Right kidney (tissue), 1 donor: ENCODE data around the gene CIAO3.
A peak's percentile ranks its signal among the peaks of the same experiment; 100 is the strongest.
"Not testable (repeated sequence)": the region's sequence is repeated elsewhere in the genome, so short reads cannot be mapped to it uniquely, and the experiment has no call there.

ENCODE experiments used
- DNase-seq: peaks from one replicate; pipeline ENCODE4 v3.0.0-alpha.2; 2016

The CIAO3 gene

DNA sequence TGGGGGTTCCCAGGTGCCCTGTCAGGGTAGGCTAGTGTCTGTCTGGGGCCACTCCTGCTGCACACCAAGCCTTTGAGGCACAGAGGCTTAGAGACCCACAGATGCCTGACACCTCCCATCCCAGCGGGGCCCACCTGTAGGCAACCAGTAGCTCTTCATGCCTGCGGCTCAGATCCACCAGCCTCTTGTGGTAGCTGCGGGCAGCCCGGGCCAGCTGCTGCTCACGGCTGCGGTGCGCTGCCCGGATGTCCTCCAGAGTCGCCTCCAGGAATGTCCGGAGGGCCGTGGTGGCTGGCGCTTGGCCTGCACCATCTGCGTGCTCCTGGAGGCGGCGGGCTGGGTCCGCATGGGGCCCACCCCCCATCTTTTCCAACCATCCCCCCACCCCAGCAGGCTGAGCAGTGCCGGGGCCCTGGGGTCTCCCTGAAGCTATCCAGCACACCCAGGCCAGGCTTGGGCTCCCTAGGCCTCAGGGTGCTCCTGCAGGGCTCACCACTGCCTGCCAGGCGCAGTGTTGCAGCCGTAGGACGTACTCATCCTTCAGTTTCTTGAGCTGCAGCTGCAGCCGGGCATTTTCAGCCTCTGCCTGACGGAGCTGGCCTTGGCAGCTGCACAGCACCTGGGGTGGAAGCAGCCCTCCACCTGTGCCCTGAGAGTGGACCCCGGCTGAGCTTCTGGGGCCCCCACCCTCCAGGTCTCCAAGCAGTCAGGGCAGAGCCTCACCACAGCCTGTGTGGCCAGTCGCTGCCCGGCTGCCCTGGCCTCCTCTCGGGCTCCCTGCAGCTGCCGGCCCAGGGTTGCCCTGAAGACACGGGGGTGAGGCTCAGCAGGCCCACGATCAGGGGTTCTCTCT lies 16.4 kb downstream of the CIAO3 start:
- no peak for DNase-seq

DNA sequence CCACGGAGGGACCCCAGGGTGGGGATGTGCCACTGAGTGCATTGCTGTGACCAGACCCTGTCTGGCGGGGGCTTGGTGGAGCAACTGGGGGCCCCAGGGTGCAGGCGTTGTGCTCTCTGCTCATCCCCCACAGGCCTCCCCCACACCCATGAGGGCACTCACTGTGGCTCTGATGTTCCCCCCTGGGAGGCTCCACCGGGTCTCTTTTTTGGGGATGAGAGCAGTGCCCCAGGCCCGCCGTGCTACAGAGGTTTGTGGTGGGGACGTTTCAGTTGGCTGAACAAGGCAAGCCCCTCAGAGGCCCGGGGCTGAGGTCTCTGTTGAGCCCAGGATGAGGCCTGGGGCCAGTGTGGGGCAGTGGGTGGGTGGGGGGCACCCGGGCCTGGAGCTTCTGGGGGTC lies 17.1 kb downstream of the CIAO3 start:
- DNase-seq, result no peak

DNA sequence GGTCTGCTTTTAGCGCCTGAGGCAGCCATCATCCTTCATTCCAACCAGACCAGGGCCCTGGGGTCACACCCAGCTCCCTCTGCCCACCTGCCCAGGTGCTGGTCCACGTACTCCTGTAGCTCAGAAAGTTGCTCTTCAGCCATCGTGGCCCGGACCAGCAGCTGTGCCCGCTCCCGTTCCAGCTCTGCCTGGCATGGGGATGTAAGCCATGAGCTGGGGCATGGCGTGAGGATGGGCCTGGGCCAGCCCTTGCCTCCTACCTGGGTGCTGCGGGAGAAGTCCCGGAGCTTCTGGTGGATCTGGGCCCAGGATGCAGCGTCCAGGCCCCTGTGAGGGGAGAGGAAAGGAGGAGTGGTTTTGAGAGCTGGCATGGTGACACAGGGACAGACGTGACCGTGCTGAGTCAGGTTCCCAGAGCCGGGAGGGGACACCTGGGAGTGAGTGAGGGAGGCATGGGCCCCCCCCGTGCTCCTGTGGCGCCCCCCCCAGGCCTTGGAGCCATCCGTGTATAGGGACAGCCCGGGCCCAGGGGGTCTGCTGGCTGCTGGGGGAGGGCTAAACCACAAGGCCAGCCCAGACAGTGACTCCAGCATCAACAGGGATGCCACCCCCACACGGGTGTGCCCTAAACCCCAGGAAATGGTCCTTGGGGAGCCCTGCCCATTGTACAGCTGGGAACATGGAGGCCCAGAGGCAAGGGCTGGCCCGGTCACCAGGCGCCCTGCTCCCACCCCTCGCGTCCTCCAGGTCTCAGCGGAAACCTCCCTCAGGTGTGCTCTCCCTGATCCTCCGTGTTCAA lies 17.8 kb downstream of the CIAO3 start:
- DNase-seq, result no peak

DNA sequence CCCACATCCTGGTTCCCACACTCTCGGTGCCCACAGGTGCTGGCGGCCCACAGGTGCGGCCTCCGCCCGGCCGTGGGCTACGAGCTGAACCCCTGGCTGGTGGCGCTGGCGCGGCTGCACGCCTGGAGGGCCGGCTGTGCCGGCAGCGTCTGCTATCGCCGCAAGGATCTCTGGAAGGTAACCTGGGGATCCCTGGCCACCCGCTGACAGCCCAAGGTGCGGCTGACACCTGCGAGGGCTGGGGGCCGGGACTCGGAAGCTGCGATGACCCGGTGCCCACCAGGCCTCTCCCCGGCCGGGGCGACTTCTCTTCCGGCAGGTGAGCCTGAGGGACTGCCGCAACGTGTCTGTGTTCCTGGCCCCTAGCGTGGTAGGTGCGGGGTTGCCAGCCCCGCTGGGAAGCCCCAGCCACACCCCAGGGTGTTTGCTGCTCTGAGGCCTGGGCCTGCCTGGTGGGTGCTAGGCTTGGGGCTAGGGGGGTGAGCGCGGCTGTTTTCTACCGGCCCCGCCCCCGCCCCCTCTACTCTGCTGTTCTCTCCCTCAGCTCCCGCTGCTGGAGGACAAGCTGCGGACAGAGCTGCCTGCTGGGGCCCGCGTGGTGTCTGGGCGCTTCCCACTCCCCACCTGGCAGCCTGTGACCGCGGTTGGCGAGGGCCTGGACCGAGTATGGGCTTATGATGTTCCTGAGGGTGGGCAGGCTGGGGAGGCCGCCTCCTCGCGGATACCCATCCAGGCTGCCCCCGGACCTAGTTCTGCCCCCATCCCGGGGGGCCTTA lies 18.8 kb downstream of the CIAO3 start:
- DNase-seq, result no peak

DNA sequence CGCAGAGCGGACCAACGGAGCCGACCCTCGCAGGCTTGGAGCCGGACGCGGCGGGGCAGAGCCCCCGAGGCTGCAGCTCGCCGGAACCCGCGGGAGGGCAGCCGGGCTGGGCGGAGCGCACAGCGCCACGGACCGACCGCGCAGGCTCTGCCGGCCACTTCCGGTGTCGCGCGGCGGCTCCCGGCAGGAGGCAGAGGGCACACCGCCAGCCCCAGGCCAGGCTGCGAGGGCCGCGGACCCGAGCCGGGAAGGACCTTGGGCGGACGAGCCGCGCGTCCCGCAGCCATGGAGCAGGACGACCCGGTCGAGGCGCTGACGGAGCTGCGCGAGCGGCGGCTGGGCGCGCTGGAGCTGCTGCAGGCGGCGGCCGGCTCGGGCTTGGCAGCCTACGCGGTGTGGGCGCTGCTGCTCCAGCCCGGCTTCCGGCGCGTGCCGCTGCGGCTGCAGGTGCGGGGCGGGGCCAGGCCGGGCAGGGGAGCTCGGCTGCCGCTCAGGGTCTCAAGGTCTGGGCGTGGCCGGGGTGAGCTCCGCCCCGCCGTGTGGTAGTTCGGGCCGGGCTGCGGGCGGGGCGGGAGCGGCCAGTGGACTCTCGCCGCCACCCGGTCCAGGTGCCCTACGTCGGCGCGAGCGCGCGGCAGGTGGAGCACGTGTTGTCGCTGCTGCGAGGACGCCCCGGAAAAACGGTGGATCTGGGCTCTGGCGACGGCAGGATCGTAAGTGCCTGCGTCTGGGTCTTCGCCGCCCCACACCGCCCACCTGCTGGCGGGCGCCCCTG lies 19.6 kb downstream of the CIAO3 start, which contains the start of gene ANTKMT:
Gene ANTKMT (plus strand): TSS at position 157 of the 775 bp plus-strand sequence. CDS start 129 bp downstream, at position 286.
- peak; percentile 98 for DNase-seq

DNA sequence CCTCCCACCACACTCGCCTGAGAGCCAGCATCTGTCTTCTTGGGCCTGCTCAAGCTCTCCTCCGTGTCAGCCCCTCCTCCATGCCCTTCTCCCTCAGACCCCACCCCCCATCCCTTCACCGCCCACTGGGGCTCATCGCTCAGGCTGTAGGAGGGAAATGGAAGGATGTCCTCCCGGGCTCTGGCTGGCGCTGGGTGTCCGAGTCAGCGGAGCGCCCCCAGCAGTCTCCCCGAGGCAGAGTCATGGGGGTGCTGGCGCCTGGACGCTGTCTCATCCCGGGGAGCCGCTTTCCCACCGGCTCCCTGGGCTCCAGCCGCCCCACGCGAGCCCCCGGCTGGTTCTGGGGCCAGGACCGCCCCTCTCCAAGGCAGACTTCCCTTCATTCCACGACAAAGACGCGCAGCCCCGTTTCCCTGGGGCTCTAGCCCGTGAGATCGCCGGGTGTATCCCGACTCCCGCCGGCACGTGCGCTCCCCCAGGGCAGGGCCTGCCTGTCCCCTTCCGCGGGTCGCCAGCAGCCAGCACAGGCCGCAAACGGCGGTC lies 20.3 kb downstream of the CIAO3 start:
- DNase-seq, result no peak

DNA sequence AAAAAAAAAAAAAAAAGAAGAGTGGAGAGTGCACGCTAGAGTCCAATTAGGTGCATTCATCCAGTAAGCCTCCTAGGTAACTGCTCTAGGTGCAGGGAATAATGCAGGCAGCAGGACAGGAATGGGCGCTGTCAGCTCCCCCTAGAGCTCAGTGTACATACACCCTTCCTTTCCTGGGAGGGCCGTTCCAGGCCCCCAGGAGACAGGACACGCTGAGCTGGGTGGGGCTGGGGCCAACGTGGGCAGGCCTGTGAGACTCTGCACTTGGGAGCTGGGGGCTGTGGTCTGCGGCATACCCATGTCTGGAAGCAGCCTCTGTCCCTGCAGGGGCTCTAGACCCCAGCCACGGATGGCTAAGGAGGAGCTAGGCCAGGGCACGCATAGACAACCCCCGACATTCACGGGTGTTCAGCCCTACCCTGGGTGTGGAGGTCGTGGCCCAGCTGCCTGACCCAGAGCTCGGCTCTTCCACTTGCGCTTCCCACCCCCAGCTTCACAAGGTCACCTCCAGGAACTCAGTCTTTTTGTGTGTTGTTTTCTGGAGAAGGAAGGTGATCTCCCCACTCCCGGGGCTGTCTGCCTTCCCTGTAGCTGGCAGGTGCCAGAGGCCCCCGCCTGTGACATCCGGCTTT lies 20.9 kb downstream of the CIAO3 start:
- peak; percentile 65 for DNase-seq

DNA sequence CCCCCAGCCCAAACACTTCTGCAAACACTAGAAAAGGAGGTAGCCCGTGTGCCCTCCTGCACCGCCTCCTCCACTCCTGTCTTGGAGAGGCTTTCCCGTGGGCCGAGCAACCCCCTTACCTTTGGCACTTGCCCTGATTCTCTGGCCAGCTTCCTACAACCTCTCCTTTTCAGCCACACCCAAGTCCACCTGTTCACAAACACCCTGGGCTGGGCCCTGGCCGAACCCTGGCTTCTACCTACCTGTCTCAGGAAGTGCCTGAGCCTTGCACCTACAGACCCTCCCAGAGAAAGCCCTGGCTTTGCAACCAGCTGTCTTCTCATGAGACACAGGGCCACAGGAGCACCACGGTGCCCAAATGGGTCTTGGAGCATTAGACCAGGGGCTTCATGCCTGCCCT lies 21.9 kb downstream of the CIAO3 start:
- DNase-seq, result no peak

DNA sequence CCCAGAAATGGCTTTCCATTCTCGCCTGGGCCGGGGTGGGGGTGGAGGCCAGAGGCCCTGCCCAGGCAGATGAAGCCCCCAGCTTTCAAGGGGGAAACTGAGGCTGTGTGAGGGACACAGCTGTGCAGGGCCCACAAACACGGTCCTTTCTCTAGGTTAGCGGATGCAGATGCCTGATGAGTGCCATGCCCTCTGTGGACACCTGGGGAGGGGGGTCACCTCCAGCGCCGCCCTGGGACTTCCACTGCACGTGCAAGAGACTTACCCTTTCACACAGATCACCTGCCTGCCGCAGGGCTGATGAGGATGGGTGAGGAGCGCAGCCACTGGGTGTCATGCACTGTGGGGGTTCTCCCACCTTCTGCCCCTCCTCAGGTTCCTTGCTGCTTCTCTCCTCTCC lies 22.4 kb downstream of the CIAO3 start:
- DNase-seq, result no peak

DNA sequence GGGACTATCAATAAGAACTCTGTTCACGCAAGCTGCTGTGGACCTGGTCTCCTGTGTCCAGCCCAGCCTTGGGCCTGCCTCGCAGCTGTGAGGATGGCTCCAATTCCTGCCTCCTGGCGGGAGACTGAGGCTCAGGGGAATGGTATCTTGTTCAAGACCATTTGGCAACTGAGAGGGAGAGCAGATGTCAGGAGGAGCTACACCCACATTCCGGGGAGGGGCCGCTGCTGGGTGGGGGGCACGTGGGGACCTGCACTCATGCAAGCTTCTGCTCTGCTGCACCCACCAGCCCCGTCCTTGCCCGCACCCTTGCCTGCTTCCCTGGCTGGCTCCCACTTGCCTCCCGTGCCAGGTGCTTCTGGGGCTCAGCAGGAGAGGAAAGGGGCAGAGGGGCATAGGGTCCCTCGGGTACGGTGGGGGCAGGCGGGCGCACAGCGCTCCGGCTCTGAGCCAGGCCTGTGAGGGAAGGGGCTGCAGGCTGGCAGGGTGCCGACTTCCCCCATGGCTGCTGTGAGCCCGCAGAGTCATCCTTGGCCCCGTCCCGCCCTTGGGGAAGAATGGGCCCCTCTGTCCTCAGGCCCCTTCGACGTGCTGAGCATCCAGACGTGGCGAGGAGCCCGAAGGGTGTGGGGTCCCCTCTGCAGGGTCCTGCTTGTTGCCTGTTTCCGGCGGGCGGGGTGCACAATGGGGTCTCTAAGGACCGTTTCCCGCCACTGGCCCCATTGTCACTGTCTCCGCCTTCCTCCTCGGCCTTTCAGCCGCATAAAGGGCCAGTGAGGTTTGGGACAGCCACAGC lies 23.1 kb downstream of the CIAO3 start:
- no peak for DNase-seq

DNA sequence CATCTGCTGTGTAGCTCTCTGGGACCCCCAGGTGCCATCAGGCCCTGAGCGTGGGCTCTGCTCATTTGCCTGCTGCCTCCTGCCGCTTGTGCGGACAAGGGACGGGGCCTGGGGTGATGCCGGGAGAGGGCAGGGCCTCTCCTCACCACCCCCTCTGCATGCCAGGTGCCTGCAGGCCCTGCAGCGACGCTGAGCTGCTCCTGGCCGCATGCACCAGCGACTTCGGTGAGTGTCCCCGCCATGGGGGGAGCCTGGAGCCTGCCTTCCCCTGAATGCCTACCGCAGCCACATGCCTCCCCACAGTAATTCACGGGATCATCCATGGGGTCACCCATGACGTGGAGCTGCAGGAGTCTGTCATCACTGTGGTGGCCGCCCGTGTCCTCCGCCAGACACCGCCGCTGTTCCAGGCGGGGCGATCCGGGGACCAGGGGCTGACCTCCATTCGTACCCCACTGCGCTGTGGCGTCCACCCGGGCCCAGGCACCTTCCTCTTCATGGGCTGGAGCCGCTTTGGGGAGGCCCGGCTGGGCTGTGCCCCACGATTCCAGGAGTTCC lies 23.9 kb downstream of the CIAO3 start:
- DNase-seq, result no peak

DNA sequence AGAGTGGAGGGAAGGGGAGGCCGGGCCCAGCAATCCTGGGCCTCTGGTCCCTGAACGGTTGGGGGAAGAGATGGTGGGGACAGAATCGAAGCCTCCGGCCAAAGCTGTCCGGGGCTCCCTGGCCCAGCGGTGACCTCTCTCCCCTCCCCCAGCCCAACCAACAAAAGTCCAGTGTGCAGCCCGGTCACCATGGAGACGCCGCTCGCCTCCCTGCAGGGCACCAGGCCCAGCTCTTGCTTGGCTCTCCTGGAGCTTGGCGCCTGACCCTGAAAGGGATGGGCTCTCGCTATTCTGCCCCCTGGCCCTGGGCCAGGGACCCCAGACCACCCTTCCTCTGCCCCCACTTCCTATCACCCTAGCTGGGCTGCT lies 24.6 kb downstream of the CIAO3 start:
- no peak for DNase-seq

DNA sequence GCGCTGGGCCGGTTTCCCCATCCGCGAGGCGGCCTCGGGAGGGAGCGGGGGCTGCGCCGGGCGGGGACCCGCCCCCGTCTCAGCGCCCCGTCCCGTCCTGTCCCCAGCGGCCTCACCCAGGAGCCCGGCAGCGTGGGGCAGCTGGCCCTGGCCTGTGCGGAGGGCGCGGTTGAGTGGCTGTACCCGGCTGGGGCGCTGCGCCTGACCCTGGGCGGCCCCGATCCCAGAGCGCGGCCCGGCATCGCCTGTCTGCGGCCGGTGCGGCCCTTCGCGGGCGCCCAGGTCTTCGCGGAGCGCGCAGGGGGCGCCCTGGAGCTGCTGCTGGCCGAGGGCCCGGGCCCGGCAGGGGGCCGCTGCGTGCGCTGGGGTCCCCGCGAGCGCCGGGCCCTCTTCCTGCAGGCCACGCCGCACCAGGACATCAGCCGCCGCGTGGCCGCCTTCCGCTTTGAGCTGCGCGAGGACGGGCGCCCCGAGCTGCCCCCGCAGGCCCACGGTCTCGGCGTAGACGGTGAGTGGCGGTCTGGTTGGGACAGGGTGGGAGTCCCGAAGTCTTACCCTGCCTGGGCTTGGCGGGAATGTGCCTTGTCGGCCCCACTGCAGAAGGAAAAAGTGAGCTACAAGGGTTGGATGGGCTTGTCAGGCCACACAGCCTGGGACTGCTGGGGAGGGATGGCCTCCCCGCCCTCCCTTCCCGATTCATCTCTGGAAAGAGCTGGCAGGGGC lies 25.2 kb downstream of the CIAO3 start:
- DNase-seq, result peak; percentile 78

DNA sequence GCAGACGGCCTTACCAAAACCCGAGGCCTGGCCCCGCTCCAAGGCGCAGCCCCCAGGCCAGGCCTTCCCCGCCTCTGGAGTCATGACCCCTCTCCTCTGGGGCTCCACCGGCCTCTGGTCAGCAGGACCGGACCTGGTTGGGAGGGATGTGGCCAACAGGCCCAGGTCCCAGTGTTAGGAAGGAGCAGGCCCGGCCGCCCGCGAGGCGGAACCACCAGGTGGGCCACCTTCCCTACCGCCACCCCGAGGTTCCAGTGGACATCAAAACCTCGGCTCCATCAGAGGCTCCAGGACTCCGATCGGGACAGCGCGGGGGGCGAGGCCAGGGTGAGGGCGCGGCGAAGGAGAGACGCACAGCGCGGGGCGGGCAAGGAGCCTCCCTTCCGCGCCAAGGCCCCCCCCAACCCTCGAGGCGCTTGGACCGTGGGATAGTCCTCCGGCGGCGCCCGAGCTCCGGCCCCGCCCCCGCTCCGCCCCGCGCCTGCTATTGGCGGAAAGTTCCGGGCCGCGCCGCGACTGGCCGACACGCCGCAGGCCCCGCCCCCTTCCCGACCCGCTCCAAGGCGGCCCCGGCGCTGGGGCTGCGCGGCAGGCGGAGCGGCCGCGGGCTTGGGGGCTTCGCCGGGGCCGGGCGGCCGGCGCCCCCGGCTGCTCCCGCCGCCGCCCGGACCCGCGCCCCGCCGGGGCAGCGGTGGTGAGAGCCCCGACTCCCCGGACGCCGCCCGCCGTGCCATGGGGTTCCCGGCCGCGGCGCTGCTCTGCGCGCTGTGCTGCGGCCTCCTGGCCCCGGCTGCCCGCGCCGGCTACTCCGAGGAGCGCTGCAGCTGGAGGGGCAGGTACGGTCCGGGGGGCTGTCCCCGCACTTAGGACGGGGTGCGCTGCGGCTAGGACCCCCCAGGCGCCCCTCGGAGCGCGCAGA lies 26.0 kb downstream of the CIAO3 start, which contains the start of gene METRN:
Gene METRN (plus strand): TSS at position 561 of the 919 bp plus-strand sequence. CDS start 172 bp downstream, at position 733.
- DNase-seq, result peak; percentile 70

DNA sequence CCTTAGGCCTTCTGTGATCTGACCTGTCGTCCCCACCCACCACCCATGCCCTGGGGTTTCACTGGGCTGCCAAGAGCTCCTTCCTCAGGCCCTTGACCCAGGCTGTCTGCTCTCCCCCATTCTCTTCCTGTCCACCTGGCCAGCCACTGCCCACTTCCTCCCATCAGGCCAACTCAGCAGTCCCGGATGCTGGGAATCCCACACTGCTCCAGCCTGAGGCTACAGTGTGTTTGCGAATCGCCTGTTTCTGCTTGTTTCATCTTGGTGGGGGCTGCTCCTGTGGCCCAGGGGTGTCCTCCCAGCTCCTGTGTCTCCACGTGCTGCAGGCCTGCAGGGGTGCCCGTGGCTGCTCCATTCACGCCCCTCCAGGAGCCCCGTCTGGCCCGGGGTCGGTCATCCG lies 26.7 kb downstream of the CIAO3 start:
- no peak for DNase-seq

DNA sequence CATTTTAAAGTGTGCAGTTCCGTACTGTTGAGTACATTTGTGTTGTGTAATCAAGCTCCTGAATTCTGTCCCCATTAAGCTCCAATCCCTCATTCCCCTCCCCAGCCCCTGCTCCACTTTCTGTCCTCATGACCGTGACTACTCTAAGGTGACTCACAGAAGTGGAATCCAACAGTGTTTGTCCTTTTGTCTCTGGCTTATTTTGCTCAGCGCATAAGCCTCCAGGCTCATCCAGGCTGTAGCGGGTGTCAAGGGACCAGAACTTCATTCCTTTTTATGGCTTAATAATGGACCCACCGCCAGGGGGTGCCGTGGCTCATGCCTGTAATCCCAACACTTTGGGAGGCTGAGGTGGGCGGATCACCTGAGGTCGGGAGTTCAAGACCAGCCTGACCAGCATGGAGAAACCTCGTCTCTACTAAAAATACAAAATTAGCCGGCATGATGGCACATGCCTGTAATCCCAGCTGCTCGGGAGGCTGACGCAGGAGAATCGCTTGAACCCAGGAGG lies 28.0 kb downstream of the CIAO3 start:
- DNase-seq, result not testable (repeated sequence)

DNA sequence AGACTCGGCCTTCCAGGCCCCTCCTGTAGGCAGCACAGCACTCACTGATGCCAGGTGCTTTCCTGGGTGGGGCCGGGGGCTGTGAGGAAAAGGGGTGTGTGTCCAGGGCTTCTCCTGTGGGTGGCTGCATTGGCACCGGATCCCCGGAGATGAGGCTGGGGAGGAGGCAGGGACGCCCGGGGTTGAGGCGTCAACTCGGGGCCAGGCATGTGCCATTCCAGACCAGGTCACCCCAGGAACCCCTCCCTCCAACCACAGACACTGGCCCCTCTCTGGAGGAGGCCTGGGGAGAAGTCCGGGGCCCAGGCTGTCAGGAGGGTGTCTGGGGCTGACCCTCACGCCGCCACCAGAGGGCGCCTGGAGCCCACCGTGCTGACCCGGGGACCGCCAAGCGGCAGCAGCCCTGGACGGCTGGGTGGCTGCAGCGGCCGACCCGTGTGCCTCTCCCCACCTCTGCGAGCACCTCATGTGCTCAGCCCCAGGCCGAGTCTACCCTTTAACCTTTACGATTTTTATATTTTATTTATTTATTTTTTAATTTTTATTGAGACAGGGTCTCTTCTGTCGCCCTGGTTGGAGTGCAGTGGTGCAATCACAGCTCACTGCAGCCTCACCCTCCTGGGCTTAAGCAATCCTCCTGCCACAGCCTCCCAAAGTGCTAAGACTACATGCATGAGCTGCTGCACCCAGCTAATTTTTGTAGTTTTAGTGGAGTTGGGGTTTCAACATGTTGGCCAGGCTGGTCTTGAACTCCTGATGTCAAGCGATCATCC lies 29.1 kb downstream of the CIAO3 start:
- DNase-seq, result peak; percentile 53
